HG03064 (cell line): ENCODE results near the gene VCL.

Experiments used
- ATAC-seq: cut with Tn5 transposase; IDR thresholded peaks from one replicate; pipeline ENCODE4 v1.9.1; 2021; ENCODE audit warnings: low read depth; ENCODE audit not compliant: unreplicated experiment

The VCL gene

GRCh38 chr10:74067373-74068352 lies 69.7 kb downstream of the VCL start:
- no peak for ATAC-seq

GRCh38 chr10:74071157-74071556 lies 73.2 kb downstream of the VCL start:
- no peak for ATAC-seq

GRCh38 chr10:74072503-74072902 lies 74.6 kb downstream of the VCL start:
- ATAC-seq: no peak

GRCh38 chr10:74075906-74076305 lies 78.0 kb downstream of the VCL start:
- ATAC-seq: no peak

GRCh38 chr10:74076961-74077360 lies 79.0 kb downstream of the VCL start:
- no peak for ATAC-seq

- ATAC-seq: no peak
These were observed 79.5 kb downstream of the VCL start for GRCh38 chr10:74077416-74077815.

GRCh38 chr10:74078037-74078436 lies 80.1 kb downstream of the VCL start:
- ATAC-seq: no peak

GRCh38 chr10:74079028-74079935 lies 81.4 kb downstream of the VCL start:
- no peak for ATAC-seq

- no peak for ATAC-seq
These were observed 82.1 kb downstream of the VCL start for GRCh38 chr10:74079936-74080590.

GRCh38 chr10:74081192-74081803 lies 83.4 kb downstream of the VCL start:
- no peak for ATAC-seq

- no peak for ATAC-seq
These were observed 84.2 kb downstream of the VCL start for GRCh38 chr10:74081941-74082718.

- no peak for ATAC-seq
These were observed 85.4 kb downstream of the VCL start for GRCh38 chr10:74083304-74083703.

- ATAC-seq: peak; percentile 92
These were observed 87.0 kb downstream of the VCL start for GRCh38 chr10:74084955-74085354.

- ATAC-seq: no peak
These were observed 88.4 kb downstream of the VCL start for GRCh38 chr10:74086317-74086716.

GRCh38 chr10:74088722-74089121 lies 90.8 kb downstream of the VCL start:
- no peak for ATAC-seq

GRCh38 chr10:74092372-74092771 lies 94.5 kb downstream of the VCL start:
- ATAC-seq: no peak

GRCh38 chr10:74093530-74094164 lies 95.7 kb downstream of the VCL start:
- no peak for ATAC-seq

- no peak for ATAC-seq
These were observed 96.3 kb downstream of the VCL start for GRCh38 chr10:74094231-74094630.

GRCh38 chr10:74096777-74097176 lies 98.9 kb downstream of the VCL start:
- peak; percentile 82 for ATAC-seq
